ENCODE results near the gene ADCY1.

DNA sequence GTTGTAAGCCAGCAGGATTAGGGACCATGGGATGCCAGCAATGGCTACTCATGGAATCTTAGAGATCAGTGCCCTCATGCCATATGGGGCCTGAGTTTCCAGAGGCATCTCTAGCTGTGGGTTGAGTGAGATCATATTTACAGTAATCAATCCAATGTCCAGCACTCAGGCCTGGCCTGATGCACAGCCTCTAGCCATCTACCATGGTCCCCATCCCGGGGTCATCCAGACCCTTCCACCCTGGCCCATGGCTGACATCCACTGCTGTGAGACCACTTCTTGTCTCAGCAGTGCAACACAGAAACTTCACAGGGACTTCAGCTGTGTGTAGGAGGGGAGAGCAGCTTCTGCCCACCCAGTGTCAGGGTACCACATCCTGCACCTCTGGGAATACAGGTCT is 6.5 kb upstream of the ADCY1 start:
- TF ChIP-seq, protein P1, sequence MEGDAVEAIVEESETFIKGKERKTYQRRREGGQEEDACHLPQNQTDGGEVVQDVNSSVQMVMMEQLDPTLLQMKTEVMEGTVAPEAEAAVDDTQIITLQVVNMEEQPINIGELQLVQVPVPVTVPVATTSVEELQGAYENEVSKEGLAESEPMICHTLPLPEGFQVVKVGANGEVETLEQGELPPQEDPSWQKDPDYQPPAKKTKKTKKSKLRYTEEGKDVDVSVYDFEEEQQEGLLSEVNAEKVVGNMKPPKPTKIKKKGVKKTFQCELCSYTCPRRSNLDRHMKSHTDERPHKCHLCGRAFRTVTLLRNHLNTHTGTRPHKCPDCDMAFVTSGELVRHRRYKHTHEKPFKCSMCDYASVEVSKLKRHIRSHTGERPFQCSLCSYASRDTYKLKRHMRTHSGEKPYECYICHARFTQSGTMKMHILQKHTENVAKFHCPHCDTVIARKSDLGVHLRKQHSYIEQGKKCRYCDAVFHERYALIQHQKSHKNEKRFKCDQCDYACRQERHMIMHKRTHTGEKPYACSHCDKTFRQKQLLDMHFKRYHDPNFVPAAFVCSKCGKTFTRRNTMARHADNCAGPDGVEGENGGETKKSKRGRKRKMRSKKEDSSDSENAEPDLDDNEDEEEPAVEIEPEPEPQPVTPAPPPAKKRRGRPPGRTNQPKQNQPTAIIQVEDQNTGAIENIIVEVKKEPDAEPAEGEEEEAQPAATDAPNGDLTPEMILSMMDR (IDR thresholded peaks at IDR 0.05), result no peak
- TF ChIP-seq EP300 (IDR thresholded peaks at IDR 0.05) (no peak), POLR2A (IDR thresholded peaks at IDR 0.05) (no peak), POLR2AphosphoS5 (IDR thresholded peaks at IDR 0.05) (no peak)
